ENCODE data around the gene VRK1. TPM values are rescaled to one million over a fixed set of nuclear protein-coding genes. Genes with fewer than 3 reads are reported as not detected.

Gene VRK1
- polyA plus RNA-seq, 2 of the 4 experiments (the other 2 are of a cell fraction), result 32.2 to 34.2 TPM

DNA sequence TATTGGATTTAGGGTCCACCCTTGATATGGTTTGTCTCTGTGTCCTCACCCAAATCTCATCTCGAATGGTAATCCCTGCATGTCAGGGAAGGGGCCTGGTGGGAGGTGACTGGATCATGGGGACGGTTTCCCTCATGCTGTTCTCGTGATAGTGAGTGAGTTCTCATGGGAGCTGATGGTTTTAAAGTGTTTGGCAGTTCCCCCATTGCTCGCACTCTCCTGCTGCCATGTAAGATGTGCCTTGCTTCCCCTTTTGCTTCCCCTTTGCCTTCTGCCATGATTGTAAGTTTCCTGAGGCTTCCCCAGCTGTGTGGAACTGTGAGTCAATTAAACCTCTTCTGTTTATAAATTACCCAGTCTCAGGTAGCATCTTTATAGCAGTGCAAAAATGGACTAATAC lies 118.3 kb downstream of the VRK1 start:
- ChIA-PET CTCF (no interaction called here), POLR2A (no interaction called here)
- Histone ChIP-seq H3K4me1 (no peaks in the 10 kb centered on the region), H3K4me3 (no peak overlapping the region), H3K9me3 (no peaks in the 10 kb centered on the region), H3K27ac (no peak overlapping the region), H3K4me2 (no peak overlapping the region)
- no peak for ATAC-seq
- TF ChIP-seq NR3C1 (IDR thresholded peaks at IDR 0.05) (no peak), MYC (IDR thresholded peaks at IDR 0.05; ENCODE audit: borderline replicate concordance, low read length) (no peak), ESRRA (IDR thresholded peaks at IDR 0.05; ENCODE audit: borderline replicate concordance, low read length) (no peak), CEBPB (IDR thresholded peaks at IDR 0.05) (no peak), HOXA7 (CRISPR knock-in tag; IDR thresholded peaks at IDR 0.05) (no peak), JUNB (IDR thresholded peaks at IDR 0.05) (no peak), MAZ (IDR thresholded peaks at IDR 0.05; ENCODE audit: borderline replicate concordance, low read depth, low read length) (no peak)
- TF ChIP-seq, protein P1, sequence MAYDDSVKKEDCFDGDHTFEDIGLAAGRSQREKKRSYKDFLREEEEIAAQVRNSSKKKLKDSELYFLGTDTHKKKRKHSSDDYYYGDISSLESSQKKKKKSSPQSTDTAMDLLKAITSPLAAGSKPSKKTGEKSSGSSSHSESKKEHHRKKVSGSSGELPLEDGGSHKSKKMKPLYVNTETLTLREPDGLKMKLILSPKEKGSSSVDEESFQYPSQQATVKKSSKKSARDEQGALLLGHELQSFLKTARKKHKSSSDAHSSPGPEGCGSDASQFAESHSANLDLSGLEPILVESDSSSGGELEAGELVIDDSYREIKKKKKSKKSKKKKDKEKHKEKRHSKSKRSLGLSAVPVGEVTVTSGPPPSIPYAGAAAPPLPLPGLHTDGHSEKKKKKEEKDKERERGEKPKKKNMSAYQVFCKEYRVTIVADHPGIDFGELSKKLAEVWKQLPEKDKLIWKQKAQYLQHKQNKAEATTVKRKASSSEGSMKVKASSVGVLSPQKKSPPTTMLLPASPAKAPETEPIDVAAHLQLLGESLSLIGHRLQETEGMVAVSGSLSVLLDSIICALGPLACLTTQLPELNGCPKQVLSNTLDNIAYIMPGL (CRISPR knock-in tag; IDR thresholded peaks at IDR 0.05; ENCODE audit: borderline replicate concordance), result no peak
- TF ChIP-seq, protein P2, sequence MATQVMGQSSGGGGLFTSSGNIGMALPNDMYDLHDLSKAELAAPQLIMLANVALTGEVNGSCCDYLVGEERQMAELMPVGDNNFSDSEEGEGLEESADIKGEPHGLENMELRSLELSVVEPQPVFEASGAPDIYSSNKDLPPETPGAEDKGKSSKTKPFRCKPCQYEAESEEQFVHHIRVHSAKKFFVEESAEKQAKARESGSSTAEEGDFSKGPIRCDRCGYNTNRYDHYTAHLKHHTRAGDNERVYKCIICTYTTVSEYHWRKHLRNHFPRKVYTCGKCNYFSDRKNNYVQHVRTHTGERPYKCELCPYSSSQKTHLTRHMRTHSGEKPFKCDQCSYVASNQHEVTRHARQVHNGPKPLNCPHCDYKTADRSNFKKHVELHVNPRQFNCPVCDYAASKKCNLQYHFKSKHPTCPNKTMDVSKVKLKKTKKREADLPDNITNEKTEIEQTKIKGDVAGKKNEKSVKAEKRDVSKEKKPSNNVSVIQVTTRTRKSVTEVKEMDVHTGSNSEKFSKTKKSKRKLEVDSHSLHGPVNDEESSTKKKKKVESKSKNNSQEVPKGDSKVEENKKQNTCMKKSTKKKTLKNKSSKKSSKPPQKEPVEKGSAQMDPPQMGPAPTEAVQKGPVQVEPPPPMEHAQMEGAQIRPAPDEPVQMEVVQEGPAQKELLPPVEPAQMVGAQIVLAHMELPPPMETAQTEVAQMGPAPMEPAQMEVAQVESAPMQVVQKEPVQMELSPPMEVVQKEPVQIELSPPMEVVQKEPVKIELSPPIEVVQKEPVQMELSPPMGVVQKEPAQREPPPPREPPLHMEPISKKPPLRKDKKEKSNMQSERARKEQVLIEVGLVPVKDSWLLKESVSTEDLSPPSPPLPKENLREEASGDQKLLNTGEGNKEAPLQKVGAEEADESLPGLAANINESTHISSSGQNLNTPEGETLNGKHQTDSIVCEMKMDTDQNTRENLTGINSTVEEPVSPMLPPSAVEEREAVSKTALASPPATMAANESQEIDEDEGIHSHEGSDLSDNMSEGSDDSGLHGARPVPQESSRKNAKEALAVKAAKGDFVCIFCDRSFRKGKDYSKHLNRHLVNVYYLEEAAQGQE (IDR thresholded peaks at IDR 0.05), result no peak
- WGBS (ENCODE audit: missing lambda C conversion rate), result 81% methylated on average over 4 of the region's 4 CpGs
- no peak for FAIRE-seq
- DNase-seq (ENCODE audit: low read depth in 1 of 2, low spot score in 1 of 2), result no peak

DNA sequence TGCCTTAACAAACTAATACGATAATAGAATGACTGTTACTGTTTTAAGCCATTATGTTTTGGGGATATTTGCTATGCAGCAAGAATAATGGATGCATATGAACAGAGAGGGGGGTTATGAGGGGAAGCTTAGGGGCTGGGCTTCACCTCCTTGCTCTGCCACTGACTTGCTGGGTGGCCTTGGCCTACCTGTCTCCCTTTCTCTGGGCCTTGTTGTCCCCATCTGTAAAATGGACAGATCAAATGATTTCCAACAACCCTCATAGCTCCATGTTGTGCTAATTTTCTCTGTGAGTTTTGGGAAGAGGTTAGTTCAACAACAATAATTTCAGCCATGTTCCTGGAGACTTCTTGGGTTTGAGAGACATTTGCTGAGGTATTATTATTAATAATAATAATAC lies 119.6 kb downstream of the VRK1 start:
- WGBS (ENCODE audit: missing lambda C conversion rate), result 91% methylated on average over 1 of the region's 1 CpG
- no peak overlapping the region for H3K27ac ChIP-seq
- CTCF ChIA-PET, result no interaction called here
- TF ChIP-seq CBX8 (IDR thresholded peaks at IDR 0.05) (no peak), NPAS2 (CRISPR knock-in tag; IDR thresholded peaks at IDR 0.05; ENCODE audit: borderline replicate concordance) (no peak), FOSB (CRISPR knock-in tag; IDR thresholded peaks at IDR 0.05) (no peak), SREBF2 (IDR thresholded peaks at IDR 0.05) (no peak), NR3C1 (IDR thresholded peaks at IDR 0.05) (no peak), RARB (CRISPR knock-in tag; IDR thresholded peaks at IDR 0.05) (no peak), HOXA7 (CRISPR knock-in tag; IDR thresholded peaks at IDR 0.05) (no peak), TP53 (CRISPR knock-in tag; IDR thresholded peaks at IDR 0.05) (no peak), TFCP2L1 (CRISPR knock-in tag; IDR thresholded peaks at IDR 0.05) (no peak), ZNF302 (CRISPR knock-in tag; IDR thresholded peaks at IDR 0.05) (no peak), RAD21 (conservative IDR thresholded peaks at IDR 0.05 in 1 of 2, IDR thresholded peaks at IDR 0.05 in 1 of 2) (no peak)
- TF ChIP-seq, protein P3, sequence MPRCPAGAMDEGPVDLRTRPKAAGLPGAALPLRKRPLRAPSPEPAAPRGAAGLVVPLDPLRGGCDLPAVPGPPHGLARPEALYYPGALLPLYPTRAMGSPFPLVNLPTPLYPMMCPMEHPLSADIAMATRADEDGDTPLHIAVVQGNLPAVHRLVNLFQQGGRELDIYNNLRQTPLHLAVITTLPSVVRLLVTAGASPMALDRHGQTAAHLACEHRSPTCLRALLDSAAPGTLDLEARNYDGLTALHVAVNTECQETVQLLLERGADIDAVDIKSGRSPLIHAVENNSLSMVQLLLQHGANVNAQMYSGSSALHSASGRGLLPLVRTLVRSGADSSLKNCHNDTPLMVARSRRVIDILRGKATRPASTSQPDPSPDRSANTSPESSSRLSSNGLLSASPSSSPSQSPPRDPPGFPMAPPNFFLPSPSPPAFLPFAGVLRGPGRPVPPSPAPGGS (IDR thresholded peaks at IDR 0.05), result no peak
- ATAC-seq, result no peak
- no peaks in the 10 kb centered on the region for H3K4me1 ChIP-seq
- no peak for DNase-seq (ENCODE audit: low read depth in 1 of 2, low spot score in 1 of 2)
- POLR2A ChIA-PET, result no interaction called here
- H3K9me3 ChIP-seq, result no peaks in the 10 kb centered on the region
- no peak overlapping the region for H3K4me2 ChIP-seq
- no peak overlapping the region for H3K4me3 ChIP-seq
- no peak for FAIRE-seq

Measured in A549 (cell line).